Measurements from ENCODE around the gene RAD51B. TPM values are rescaled to one million over a fixed set of nuclear protein-coding genes. Genes with fewer than 3 reads are reported as not detected.
A peak's percentile ranks its signal among the peaks of the same experiment; 100 is the strongest.

Gene RAD51B
- total and polyA plus RNA-seq, 2 of the 13 experiments (the other 11 are each of a cell fraction or from before 2014, with no cell fraction given) = 7.0 to 9.5 TPM

- TF ChIP-seq, protein P1, sequence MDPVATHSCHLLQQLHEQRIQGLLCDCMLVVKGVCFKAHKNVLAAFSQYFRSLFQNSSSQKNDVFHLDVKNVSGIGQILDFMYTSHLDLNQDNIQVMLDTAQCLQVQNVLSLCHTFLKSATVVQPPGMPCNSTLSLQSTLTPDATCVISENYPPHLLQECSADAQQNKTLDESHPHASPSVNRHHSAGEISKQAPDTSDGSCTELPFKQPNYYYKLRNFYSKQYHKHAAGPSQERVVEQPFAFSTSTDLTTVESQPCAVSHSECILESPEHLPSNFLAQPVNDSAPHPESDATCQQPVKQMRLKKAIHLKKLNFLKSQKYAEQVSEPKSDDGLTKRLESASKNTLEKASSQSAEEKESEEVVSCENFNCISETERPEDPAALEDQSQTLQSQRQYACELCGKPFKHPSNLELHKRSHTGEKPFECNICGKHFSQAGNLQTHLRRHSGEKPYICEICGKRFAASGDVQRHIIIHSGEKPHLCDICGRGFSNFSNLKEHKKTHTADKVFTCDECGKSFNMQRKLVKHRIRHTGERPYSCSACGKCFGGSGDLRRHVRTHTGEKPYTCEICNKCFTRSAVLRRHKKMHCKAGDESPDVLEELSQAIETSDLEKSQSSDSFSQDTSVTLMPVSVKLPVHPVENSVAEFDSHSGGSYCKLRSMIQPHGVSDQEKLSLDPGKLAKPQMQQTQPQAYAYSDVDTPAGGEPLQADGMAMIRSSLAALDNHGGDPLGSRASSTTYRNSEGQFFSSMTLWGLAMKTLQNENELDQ (CRISPR knock-in tag; IDR thresholded peaks at IDR 0.05; ENCODE audit: borderline replicate concordance) = no peak
- TF ChIP-seq, protein P2, sequence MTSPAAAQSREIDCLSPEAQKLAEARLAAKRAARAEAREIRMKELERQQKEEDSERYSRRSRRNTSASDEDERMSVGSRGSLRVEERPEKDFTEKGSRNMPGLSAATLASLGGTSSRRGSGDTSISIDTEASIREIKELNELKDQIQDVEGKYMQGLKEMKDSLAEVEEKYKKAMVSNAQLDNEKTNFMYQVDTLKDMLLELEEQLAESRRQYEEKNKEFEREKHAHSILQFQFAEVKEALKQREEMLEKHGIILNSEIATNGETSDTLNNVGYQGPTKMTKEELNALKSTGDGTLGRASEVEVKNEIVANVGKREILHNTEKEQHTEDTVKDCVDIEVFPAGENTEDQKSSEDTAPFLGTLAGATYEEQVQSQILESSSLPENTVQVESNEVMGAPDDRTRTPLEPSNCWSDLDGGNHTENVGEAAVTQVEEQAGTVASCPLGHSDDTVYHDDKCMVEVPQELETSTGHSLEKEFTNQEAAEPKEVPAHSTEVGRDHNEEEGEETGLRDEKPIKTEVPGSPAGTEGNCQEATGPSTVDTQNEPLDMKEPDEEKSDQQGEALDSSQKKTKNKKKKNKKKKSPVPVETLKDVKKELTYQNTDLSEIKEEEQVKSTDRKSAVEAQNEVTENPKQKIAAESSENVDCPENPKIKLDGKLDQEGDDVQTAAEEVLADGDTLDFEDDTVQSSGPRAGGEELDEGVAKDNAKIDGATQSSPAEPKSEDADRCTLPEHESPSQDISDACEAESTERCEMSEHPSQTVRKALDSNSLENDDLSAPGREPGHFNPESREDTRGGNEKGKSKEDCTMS (CRISPR knock-in tag; conservative IDR thresholded peaks at IDR 0.05) = no peak
- TF ChIP-seq ZKSCAN5 (CRISPR knock-in tag; IDR thresholded peaks at IDR 0.05) (no peak), JUN (CRISPR knock-in tag; IDR thresholded peaks at IDR 0.05) (0 out of 2 replicates have a peak, but pooled peaks have one; percentile 20), FOXO1 (CRISPR knock-in tag; IDR thresholded peaks at IDR 0.05) (peak; percentile 69; the same call in 1 of the 2 replicates), SMAD3 (CRISPR knock-in tag; IDR thresholded peaks at IDR 0.05) (0 out of 2 replicates have a peak, but pooled peaks have one; percentile 56), PHF5A (CRISPR knock-in tag; IDR thresholded peaks at IDR 0.05; ENCODE audit: low read depth, unreplicated experiment) (no peak), PHF21A (CRISPR knock-in tag; IDR thresholded peaks at IDR 0.05) (peak; percentile 44; the same call in 1 of the 2 replicates), FOXA1 (IDR thresholded peaks at IDR 0.05) (peak; percentile 84), FOXA1 (CRISPR knock-in tag; IDR thresholded peaks at IDR 0.05) (peak; percentile 98), ZNF878 (CRISPR knock-in tag; IDR thresholded peaks at IDR 0.05) (peak; percentile 47; the same call in 1 of the 2 replicates), ELF4 (CRISPR knock-in tag; IDR thresholded peaks at IDR 0.05; ENCODE audit: borderline replicate concordance) (no peak), RERE (CRISPR knock-in tag; IDR thresholded peaks at IDR 0.05; ENCODE audit: low read depth) (peak; percentile 76), ZNF20 (CRISPR knock-in tag; IDR thresholded peaks at IDR 0.05) (no peak), NFIC (IDR thresholded peaks at IDR 0.05; ENCODE audit: low read length) (0 out of 2 replicates have a peak, but pooled peaks have one; percentile 16), RBM22 (optimal IDR thresholded peaks at IDR 0.05; ENCODE audit: low read length) (no peak)
- TF ChIP-seq, protein P3, sequence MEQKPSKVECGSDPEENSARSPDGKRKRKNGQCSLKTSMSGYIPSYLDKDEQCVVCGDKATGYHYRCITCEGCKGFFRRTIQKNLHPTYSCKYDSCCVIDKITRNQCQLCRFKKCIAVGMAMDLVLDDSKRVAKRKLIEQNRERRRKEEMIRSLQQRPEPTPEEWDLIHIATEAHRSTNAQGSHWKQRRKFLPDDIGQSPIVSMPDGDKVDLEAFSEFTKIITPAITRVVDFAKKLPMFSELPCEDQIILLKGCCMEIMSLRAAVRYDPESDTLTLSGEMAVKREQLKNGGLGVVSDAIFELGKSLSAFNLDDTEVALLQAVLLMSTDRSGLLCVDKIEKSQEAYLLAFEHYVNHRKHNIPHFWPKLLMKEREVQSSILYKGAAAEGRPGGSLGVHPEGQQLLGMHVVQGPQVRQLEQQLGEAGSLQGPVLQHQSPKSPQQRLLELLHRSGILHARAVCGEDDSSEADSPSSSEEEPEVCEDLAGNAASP (CRISPR knock-in tag; IDR thresholded peaks at IDR 0.05; ENCODE audit: borderline replicate concordance) = peak; percentile 49; the same call in 1 of the 2 replicates
- TF ChIP-seq, protein P4, sequence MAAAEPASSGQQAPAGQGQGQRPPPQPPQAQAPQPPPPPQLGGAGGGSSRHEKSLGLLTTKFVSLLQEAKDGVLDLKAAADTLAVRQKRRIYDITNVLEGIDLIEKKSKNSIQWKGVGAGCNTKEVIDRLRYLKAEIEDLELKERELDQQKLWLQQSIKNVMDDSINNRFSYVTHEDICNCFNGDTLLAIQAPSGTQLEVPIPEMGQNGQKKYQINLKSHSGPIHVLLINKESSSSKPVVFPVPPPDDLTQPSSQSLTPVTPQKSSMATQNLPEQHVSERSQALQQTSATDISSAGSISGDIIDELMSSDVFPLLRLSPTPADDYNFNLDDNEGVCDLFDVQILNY (CRISPR knock-in tag; conservative IDR thresholded peaks at IDR 0.05) = no peak
These were observed 352.6 kb downstream of the RAD51B start (continued) for GRCh38 chr14:68172216-68172615.

Data from HepG2 (cell line).